Breast epithelium (tissue), 4 donors: ENCODE results near the gene SPSB1. TPM values are rescaled to one million over a fixed set of nuclear protein-coding genes. Genes with fewer than 3 reads are reported as not detected.

Experiments used
- DNase-seq, 2 donors: peaks; one replicate each; pipeline ENCODE4 v3.0.0-alpha.2; 2019; ENCODE audit warnings: low spot score in 2 of 2
- H3K27ac ChIP-seq, 2 donors: fragments of 200-600 bp; sonication (generic) in 1 of 2; one replicate each; pipeline ENCODE4 v1.5.1; 2016 to 2019; ENCODE audit warnings: mild to moderate bottlenecking in 1 of 2
- H3K27me3 ChIP-seq, 2 donors: fragments of 200-600 bp; sonication (generic) in 1 of 2; one replicate each; pipeline versions ENCODE4 v1.5.1 to v1.6.0; 2017 to 2019; ENCODE audit warnings: control low read depth in 1 of 2, mild to moderate bottlenecking in 1 of 2
- H3K36me3 ChIP-seq: fragments of 200-600 bp; one replicate; pipeline ENCODE4 v1.5.1; 2019
- H3K4me1 ChIP-seq, 2 donors: fragments of 200-600 bp; sonication (generic); one replicate each; pipeline ENCODE4 v1.5.1; 2016 to 2019; ENCODE audit warnings: control low read depth in 1 of 2
- H3K4me3 ChIP-seq, 3 donors: fragments of 200-600 bp; sonication (generic); 1 replicate in 2 of 3; 2 replicates in 1 of 3; pipeline ENCODE4 v1.5.1; 2016 to 2019; ENCODE audit warnings: mild to moderate bottlenecking in 3 of 3, moderate library complexity in 2 of 3
- H3K9me3 ChIP-seq, 2 donors: fragments of 200-600 bp; sonication (generic) in 1 of 2; one replicate each; pipeline ENCODE4 v1.5.1; 2016 to 2019; ENCODE audit warnings: control low read depth in 1 of 2
- CTCF ChIP-seq, 3 donors: fragments of 450-650 bp; IDR thresholded peaks; one replicate each; pipeline ENCODE4 v1.5.1; 2016 to 2017; ENCODE audit warnings: antibody characterized with exemption in 3 of 3, mild to moderate bottlenecking in 3 of 3, moderate library complexity in 3 of 3
- POLR2A ChIP-seq: fragments of 450-650 bp; IDR thresholded peaks from one replicate; pipeline ENCODE4 v1.6.1; 2016; ENCODE audit warnings: antibody characterized with exemption, mild to moderate bottlenecking, moderate library complexity
- POLR2AphosphoS5 ChIP-seq, 3 donors: sonication (generic); formaldehyde crosslinking; IDR thresholded peaks; one replicate each; pipeline ENCODE4 v1.6.1; 2017; ENCODE audit warnings: antibody characterized with exemption in 3 of 3
- intact Hi-C: fragments of 100-400 bp; cut with DNase I; formaldehyde crosslinking; loops from one replicate; pipeline ENCODE4 v1.15.1; 2023; ENCODE audit warnings: low total_unique reads
- total RNA-seq, 3 donors: library from RNA; depleted of rRNA; stranded (reverse); fragments of >200 nt; gene quantifications; one replicate each; pipeline ENCODE4 v1.1.0, GENCODE V29; 2016

SPSB1 gene
- total RNA-seq, 3 donors from 2014 or later, result 30.6 to 52.5 (median 34.4) TPM

DNA sequence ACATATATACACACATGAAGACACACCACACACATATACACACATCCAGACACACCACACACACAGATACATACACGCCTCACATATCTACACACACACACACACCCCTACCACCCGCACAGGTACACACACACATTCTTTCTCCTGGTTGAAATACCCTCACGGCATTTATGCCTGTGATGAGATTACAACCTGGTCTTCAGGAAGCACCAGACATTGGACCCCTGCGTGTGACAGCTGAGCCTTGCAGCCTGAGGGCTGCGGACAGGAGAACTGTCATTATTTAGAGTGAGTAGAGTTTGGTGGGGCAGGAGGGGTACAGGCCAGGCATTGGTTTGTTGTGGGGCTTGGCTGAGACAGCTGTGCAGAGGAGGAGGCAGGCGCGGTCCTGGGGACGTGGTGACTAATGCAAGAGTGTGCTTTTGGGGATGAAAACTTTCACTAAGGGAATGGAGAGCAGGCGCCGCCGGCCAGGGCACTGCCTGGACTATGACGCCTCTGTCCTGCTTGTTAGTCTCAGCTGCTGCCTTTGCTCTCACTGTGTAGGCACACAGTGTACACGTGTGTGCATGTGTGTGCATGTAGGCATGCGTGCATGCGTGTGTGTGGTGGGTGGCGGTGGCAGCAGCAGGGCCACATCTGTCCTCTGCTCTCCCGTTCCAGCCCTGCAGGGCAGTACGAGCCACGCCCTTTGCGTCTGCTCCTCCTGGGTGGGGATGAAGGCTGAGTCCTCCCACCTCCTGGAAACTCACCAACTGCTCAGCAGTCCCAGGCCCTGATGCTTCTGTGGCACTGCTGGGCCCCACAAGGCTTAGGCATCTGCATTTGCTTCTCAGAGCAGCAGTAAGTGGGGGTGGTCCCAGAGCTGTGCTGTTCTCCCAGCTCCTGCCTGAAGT lies 57.6 kb downstream of the SPSB1 start:
- TF ChIP-seq POLR2AphosphoS5 (IDR thresholded peaks at IDR 0.05), result no peak
- TF ChIP-seq CTCF (IDR thresholded peaks at IDR 0.05), result no peak
- no peak for TF ChIP-seq POLR2A
- intact Hi-C loops, result no loop called here
- Histone ChIP-seq H3K4me3 (no peak overlapping the region), H3K36me3 (no peaks in the 10 kb centered on the region), H3K27ac (no peak overlapping the region), H3K4me1 (peaks cover 4 to 18% of the 10 kb centered on the region in 2 donors), H3K9me3 (no peaks in the 10 kb centered on the region), H3K27me3 (no peaks in the 10 kb centered on the region)
- DNase-seq, result no peak

DNA sequence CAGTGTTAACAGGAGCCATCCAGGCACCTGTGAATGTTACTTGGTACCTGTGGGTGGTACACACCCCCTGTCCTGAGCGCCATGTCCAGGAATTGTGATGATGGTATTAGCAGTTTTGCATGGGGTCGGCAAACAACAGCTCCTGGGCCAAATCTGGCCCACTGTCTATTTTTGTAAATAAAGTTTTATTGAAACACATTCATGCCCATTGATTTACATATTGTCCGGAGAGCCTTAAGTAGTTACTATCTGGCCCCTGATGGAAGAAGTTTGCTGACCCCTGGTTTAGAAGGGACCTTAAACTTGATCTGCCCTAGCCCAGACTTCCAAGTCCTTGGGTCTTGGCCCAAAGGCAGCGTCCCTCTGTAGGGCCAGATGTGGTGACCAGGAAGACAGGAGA lies 58.3 kb downstream of the SPSB1 start:
- Histone ChIP-seq H3K36me3 (no peaks in the 10 kb centered on the region), H3K27me3 (no peaks in the 10 kb centered on the region), H3K4me1 (peaks cover 0 to 13% of the 10 kb centered on the region in 2 donors), H3K27ac (no peak overlapping the region), H3K9me3 (no peaks in the 10 kb centered on the region), H3K4me3 (no peak overlapping the region)
- no peak for TF ChIP-seq POLR2AphosphoS5 (IDR thresholded peaks at IDR 0.05)
- TF ChIP-seq POLR2A, result no peak
- no peak for TF ChIP-seq CTCF (IDR thresholded peaks at IDR 0.05)
- no peak for DNase-seq
- intact Hi-C loops, result no loop called here

GRCh38 chr1:9351654-9352271 lies 59.1 kb downstream of the SPSB1 start:
- no peaks in the 10 kb centered on the region for H3K36me3 ChIP-seq
- peaks cover 0 to 5% of the 10 kb centered on the region in 2 donors for H3K4me1 ChIP-seq
- intact Hi-C loops, result no loop called here
- no peak for DNase-seq
- no peaks in the 10 kb centered on the region for H3K27me3 ChIP-seq
- no peaks in the 10 kb centered on the region for H3K9me3 ChIP-seq
- H3K4me3 ChIP-seq, result no peak overlapping the region
- H3K27ac ChIP-seq, result no peak overlapping the region
- no peak for TF ChIP-seq CTCF (IDR thresholded peaks at IDR 0.05)
- TF ChIP-seq POLR2A, result no peak
- TF ChIP-seq POLR2AphosphoS5 (IDR thresholded peaks at IDR 0.05), result no peak

GRCh38 chr1:9352377-9353134 lies 59.9 kb downstream of the SPSB1 start:
- intact Hi-C loops, result no loop called here
- H3K9me3 ChIP-seq, result no peaks in the 10 kb centered on the region
- H3K36me3 ChIP-seq, result no peaks in the 10 kb centered on the region
- no peak overlapping the region for H3K4me3 ChIP-seq
- TF ChIP-seq POLR2A (no peak), POLR2AphosphoS5 (IDR thresholded peaks at IDR 0.05) (no peak), CTCF (IDR thresholded peaks at IDR 0.05) (no peak)
- DNase-seq, result no peak
- no peaks in the 10 kb centered on the region for H3K27me3 ChIP-seq
- peaks cover 0 to 5% of the 10 kb centered on the region in 2 donors for H3K4me1 ChIP-seq
- H3K27ac ChIP-seq, result no peak overlapping the region
